ENCODE measurements around the gene SH3GL1. TPM values are rescaled to one million over a fixed set of nuclear protein-coding genes. Genes with fewer than 3 reads are reported as not detected.

Gene SH3GL1
- total RNA-seq, 1 donor from 2014 or later = 115 TPM

GRCh38 chr19:4396949-4397783, 3.2 kb downstream of the SH3GL1 start:
- Mint-ChIP-seq H3K4me3 (ENCODE audit: unreplicated experiment) (no peak overlapping the region), H3K36me3 (ENCODE audit: unreplicated experiment) (peaks cover 10% of the 10 kb centered on the region), H3K27me3 (ENCODE audit: unreplicated experiment) (no peaks in the 10 kb centered on the region), H3K4me1 (ENCODE audit: unreplicated experiment) (peaks cover 60% of the 10 kb centered on the region), H3K27ac (ENCODE audit: unreplicated experiment) (peak overlapping the region; percentile 0), H3K9me3 (ENCODE audit: unreplicated experiment) (no peaks in the 10 kb centered on the region)
- DNase-seq (ENCODE audit: extremely low spot score, unreplicated experiment) = no peak
- TF ChIP-seq CTCF (IDR thresholded peaks at IDR 0.05) = no peak

GRCh38 chr19:4393947-4394590, 6.3 kb downstream of the SH3GL1 start:
- Mint-ChIP-seq H3K27me3 (ENCODE audit: unreplicated experiment) (no peaks in the 10 kb centered on the region), H3K9me3 (ENCODE audit: unreplicated experiment) (no peaks in the 10 kb centered on the region), H3K27ac (ENCODE audit: unreplicated experiment) (peak overlapping the region; percentile 84), H3K4me1 (ENCODE audit: unreplicated experiment) (peaks cover 69% of the 10 kb centered on the region), H3K36me3 (ENCODE audit: unreplicated experiment) (peaks cover 10% of the 10 kb centered on the region), H3K4me3 (ENCODE audit: unreplicated experiment) (no peak overlapping the region)
- TF ChIP-seq CTCF (IDR thresholded peaks at IDR 0.05) = no peak
- no peak for DNase-seq (ENCODE audit: extremely low spot score, unreplicated experiment)

GRCh38 chr19:4391701-4392483, 8.5 kb downstream of the SH3GL1 start:
- H3K36me3 Mint-ChIP-seq (ENCODE audit: unreplicated experiment) = peaks cover 9% of the 10 kb centered on the region
- peak overlapping the region; percentile 33 for H3K4me3 Mint-ChIP-seq (ENCODE audit: unreplicated experiment)
- TF ChIP-seq CTCF (IDR thresholded peaks at IDR 0.05) = no peak
- DNase-seq (ENCODE audit: extremely low spot score, unreplicated experiment) = peak; percentile 86
- H3K4me1 Mint-ChIP-seq (ENCODE audit: unreplicated experiment) = peaks cover 65% of the 10 kb centered on the region
- H3K27me3 Mint-ChIP-seq (ENCODE audit: unreplicated experiment) = no peaks in the 10 kb centered on the region
- no peaks in the 10 kb centered on the region for H3K9me3 Mint-ChIP-seq (ENCODE audit: unreplicated experiment)
- peak overlapping the region; percentile 94 for H3K27ac Mint-ChIP-seq (ENCODE audit: unreplicated experiment)

- Mint-ChIP-seq H3K36me3 (ENCODE audit: unreplicated experiment) (peaks cover 3% of the 10 kb centered on the region), H3K27me3 (ENCODE audit: unreplicated experiment) (no peaks in the 10 kb centered on the region), H3K4me3 (ENCODE audit: unreplicated experiment) (peak overlapping the region; percentile 33), H3K4me1 (ENCODE audit: unreplicated experiment) (peaks cover 59% of the 10 kb centered on the region), H3K27ac (ENCODE audit: unreplicated experiment) (peak overlapping the region; percentile 94), H3K9me3 (ENCODE audit: unreplicated experiment) (no peaks in the 10 kb centered on the region)
- TF ChIP-seq CTCF (IDR thresholded peaks at IDR 0.05) = no peak
- no peak for DNase-seq (ENCODE audit: extremely low spot score, unreplicated experiment)
These were observed 9.0 kb downstream of the SH3GL1 start for GRCh38 chr19:4391306-4391693.
